Astrocyte (in vitro differentiated cells and primary cell): ENCODE results near the gene TMEM132C. TPM values are rescaled to one million over a fixed set of nuclear protein-coding genes. Genes with fewer than 3 reads are reported as not detected.

Source experiments
- DNase-seq: peaks from one replicate; pipeline ENCODE4 v3.0.0-alpha.2; 2010; ENCODE audit warnings: low read depth
- FAIRE-seq: peaks from 2 replicates; lab custom pipeline; 2011; peaks lifted over from hg19 to GRCh38; lab: Jason Lieb, UNC
- H2AFZ ChIP-seq: 2 replicates; pipeline ENCODE4 v1.6.0; 2012; ENCODE audit warnings: low read depth, low read length, inconsistent platforms
- H3K27ac ChIP-seq: 2 replicates; pipeline ENCODE4 v1.5.1; 2011; ENCODE audit warnings: low read depth, low read length, inconsistent platforms
- H3K27me3 ChIP-seq: 2 replicates; pipeline ENCODE4 v1.6.0; 2011; ENCODE audit warnings: low read length, inconsistent platforms; ENCODE audit not compliant: insufficient read depth
- H3K36me3 ChIP-seq: 2 replicates; pipeline ENCODE4 v1.5.1; 2011; ENCODE audit warnings: low read length, inconsistent platforms; ENCODE audit not compliant: insufficient read depth
- H3K4me1 ChIP-seq: 2 replicates; pipeline ENCODE4 v1.5.1; 2011; ENCODE audit warnings: low read length, inconsistent platforms; ENCODE audit not compliant: insufficient read depth
- H3K4me2 ChIP-seq: 2 replicates; pipeline ENCODE4 v1.6.0; 2012; ENCODE audit warnings: low read length, inconsistent platforms
- H3K4me3 ChIP-seq: 2 replicates; pipeline ENCODE4 v1.5.1; 2011; ENCODE audit warnings: low read depth, mild to moderate bottlenecking, low read length, inconsistent platforms; ENCODE audit not compliant: insufficient read depth
- H3K79me2 ChIP-seq: 2 replicates; pipeline ENCODE4 v1.6.0; 2012; ENCODE audit warnings: mild to moderate bottlenecking, low read length, inconsistent platforms; ENCODE audit not compliant: insufficient read depth
- H3K9ac ChIP-seq: 2 replicates; pipeline ENCODE4 v1.6.0; 2012; ENCODE audit warnings: mild to moderate bottlenecking, low read length, inconsistent platforms
- H3K9me3 ChIP-seq: 2 replicates; pipeline ENCODE4 v1.5.1; 2012; ENCODE audit warnings: low read depth, mild to moderate bottlenecking, low read length, inconsistent platforms; ENCODE audit not compliant: insufficient read depth
- H4K20me1 ChIP-seq: 2 replicates; pipeline ENCODE4 v1.6.0; 2012; ENCODE audit warnings: low read length, inconsistent platforms; ENCODE audit not compliant: insufficient read depth
- H3K27ac Mint-ChIP-seq: one replicate; pipeline ENCODE4 v1.8.0; 2021; ENCODE audit warnings: mild to moderate bottlenecking, mixed read lengths; ENCODE audit not compliant: unreplicated experiment
- H3K27me3 Mint-ChIP-seq: one replicate; pipeline ENCODE4 v1.8.0; 2021; ENCODE audit warnings: low read depth, mixed read lengths; ENCODE audit not compliant: unreplicated experiment
- H3K36me3 Mint-ChIP-seq: one replicate; pipeline ENCODE4 v1.8.0; 2021; ENCODE audit warnings: low read depth, mixed read lengths; ENCODE audit not compliant: unreplicated experiment
- H3K4me1 Mint-ChIP-seq: one replicate; pipeline ENCODE4 v1.8.0; 2021; ENCODE audit warnings: low read depth, mixed read lengths; ENCODE audit not compliant: unreplicated experiment
- H3K4me3 Mint-ChIP-seq: one replicate; pipeline ENCODE4 v1.8.0; 2021; ENCODE audit warnings: mild to moderate bottlenecking, moderate library complexity, mixed read lengths; ENCODE audit not compliant: unreplicated experiment
- H3K9me3 Mint-ChIP-seq: one replicate; pipeline ENCODE4 v1.8.0; 2021; ENCODE audit warnings: mild to moderate bottlenecking, mixed read lengths; ENCODE audit not compliant: unreplicated experiment
- CTCF ChIP-seq: IDR thresholded peaks from 2 replicates; pipeline ENCODE4 v1.5.1; 2011; ENCODE audit warnings: low read depth, mild to moderate bottlenecking, inconsistent platforms, low read length, moderate library complexity; ENCODE audit not compliant: insufficient read depth
- EZH2 ChIP-seq: IDR thresholded peaks from 2 replicates; pipeline ENCODE4 v1.6.1; 2012; ENCODE audit warnings: mild to moderate bottlenecking, low read length, inconsistent platforms; ENCODE audit not compliant: insufficient read depth
- total RNA-seq: library from RNA; stranded (reverse); gene quantifications from 2 replicates; pipeline ENCODE4 v1.2.1, GENCODE V29; 2021

Gene TMEM132C
- total RNA-seq, 1 donor from 2014 or later = not detected

GRCh38 chr12:128702371-128702770 is 435.4 kb downstream of the TMEM132C start:
- Histone ChIP-seq H3K27ac (no peak overlapping the region), H3K4me2 (no peak overlapping the region), H2AFZ (no peak overlapping the region), H3K36me3 (no peaks in the 10 kb centered on the region), H3K9ac (no peak overlapping the region), H3K27me3 (no peaks in the 10 kb centered on the region), H3K79me2 (no peaks in the 10 kb centered on the region), H4K20me1 (no peaks in the 10 kb centered on the region), H3K4me3 (no peak overlapping the region), H3K4me1 (no peaks in the 10 kb centered on the region), H3K9me3 (peaks cover 8% of the 10 kb centered on the region)
- Mint-ChIP-seq H3K27ac (no peak overlapping the region), H3K4me1 (no peaks in the 10 kb centered on the region), H3K36me3 (no peaks in the 10 kb centered on the region), H3K9me3 (peaks cover 22% of the 10 kb centered on the region), H3K4me3 (no peak overlapping the region), H3K27me3 (no peaks in the 10 kb centered on the region)
- no peak for FAIRE-seq
- TF ChIP-seq CTCF (no peak), EZH2 (no peak)
- no peak for DNase-seq

DNA sequence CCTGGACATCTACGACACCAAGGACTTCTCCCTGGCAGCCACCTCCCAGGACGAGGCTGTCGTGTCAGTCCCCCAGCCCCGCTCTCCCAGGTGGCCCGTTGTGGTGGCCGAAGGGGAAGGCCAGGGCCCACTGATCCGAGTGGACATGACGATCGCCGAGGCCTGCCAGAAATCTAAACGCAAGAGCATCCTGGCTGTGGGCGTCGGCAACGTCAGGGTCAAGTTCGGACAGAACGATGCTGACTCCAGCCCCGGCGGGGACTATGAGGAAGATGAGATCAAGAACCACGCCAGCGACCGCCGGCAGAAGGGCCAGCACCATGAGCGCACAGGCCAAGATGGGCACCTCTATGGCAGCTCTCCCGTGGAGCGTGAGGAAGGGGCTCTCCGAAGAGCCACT is 438.2 kb downstream of the TMEM132C start:
- Mint-ChIP-seq H3K27ac (no peak overlapping the region), H3K27me3 (no peaks in the 10 kb centered on the region)

More for the DNA sequence above, 438.2 kb downstream of the TMEM132C start:
- FAIRE-seq (no peak), DNase-seq (no peak)
- Mint-ChIP-seq H3K4me3 (no peak overlapping the region), H3K4me1 (no peaks in the 10 kb centered on the region), H3K36me3 (no peaks in the 10 kb centered on the region), H3K9me3 (peaks cover 19% of the 10 kb centered on the region)
- Histone ChIP-seq H4K20me1 (no peaks in the 10 kb centered on the region), H3K27ac (no peak overlapping the region), H3K4me2 (no peak overlapping the region), H3K9me3 (no peaks in the 10 kb centered on the region), H3K79me2 (no peaks in the 10 kb centered on the region), H2AFZ (no peak overlapping the region), H3K4me1 (no peaks in the 10 kb centered on the region), H3K4me3 (no peak overlapping the region), H3K9ac (no peak overlapping the region), H3K27me3 (no peaks in the 10 kb centered on the region), H3K36me3 (no peaks in the 10 kb centered on the region)
- TF ChIP-seq EZH2 (no peak), CTCF (no peak)
